Neural progenitor cell (in vitro differentiated cells): ENCODE results near the gene HMCN1.

Experiments used
- CTCF ChIP-seq: fragments of 200-600 bp; sonication (generic); IDR thresholded peaks from 2 replicates; pipeline ENCODE4 v1.5.1; 2017; ENCODE audit warnings: antibody characterized with exemption, mild to moderate bottlenecking
- EZH2 ChIP-seq: fragments of 200-600 bp; sonication (generic); IDR thresholded peaks from 2 replicates; pipeline ENCODE4 v1.6.1; 2017; ENCODE audit warnings: antibody characterized with exemption, mild to moderate bottlenecking, moderate library complexity

DNA sequence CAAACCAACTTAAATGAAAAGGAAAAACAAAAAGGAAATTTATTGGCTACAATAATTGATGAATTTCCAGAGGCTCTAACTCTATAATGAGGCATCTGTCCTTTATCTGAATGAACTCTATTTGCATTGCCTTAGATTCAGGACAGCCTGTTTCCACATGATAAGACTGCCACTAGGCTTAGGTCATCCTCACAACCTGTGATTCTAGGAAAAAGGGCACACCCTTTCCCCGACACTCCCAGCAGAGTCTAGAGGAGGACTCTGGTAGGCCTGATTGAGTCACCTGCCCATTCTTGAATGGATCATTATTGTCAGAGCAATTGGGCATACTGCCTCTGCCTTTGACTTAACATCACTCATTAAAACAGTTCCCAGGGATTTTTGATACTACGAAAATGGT, 378.1 kb downstream of the HMCN1 start:
- TF ChIP-seq CTCF (no peak), EZH2 (no peak)
